Epithelial cell of esophagus (primary cell): Measurements from ENCODE around the gene TCAP.

Source experiments
- DNase-seq: peaks from one replicate; pipeline ENCODE4 v3.0.0; 2010; ENCODE audit warnings: low read depth
- H3K4me3 ChIP-seq: 2 replicates; pipeline ENCODE4 v1.5.1; 2011; ENCODE audit warnings: mild to moderate bottlenecking, low read length, control low read depth
- CTCF ChIP-seq: IDR thresholded peaks from 2 replicates; pipeline ENCODE4 v1.5.1; 2011; ENCODE audit warnings: low read depth, mild to moderate bottlenecking, low read length, control low read depth, inconsistent platforms; ENCODE audit not compliant: insufficient read depth; ENCODE audit errors: missing control alignments

TCAP gene

GRCh38 chr17:39663340-39663687, 1.8 kb upstream of the TCAP start:
- H3K4me3 ChIP-seq: no peak overlapping the region
- DNase-seq: no peak
- no peak for TF ChIP-seq CTCF

- TF ChIP-seq CTCF: no peak
- peak; percentile 15 for DNase-seq
- H3K4me3 ChIP-seq: no peak overlapping the region
Measured at GRCh38 chr17:39663688-39664580, 1.2 kb upstream of the TCAP start.

GRCh38 chr17:39665642-39666224, 584 bp downstream of the TCAP start:
- H3K4me3 ChIP-seq: no peak overlapping the region
- DNase-seq: peak; percentile 18
- peak; percentile 28 for TF ChIP-seq CTCF

- no peak overlapping the region for H3K4me3 ChIP-seq
- no peak for DNase-seq
- no peak for TF ChIP-seq CTCF
Measured at GRCh38 chr17:39666231-39666600, 1.1 kb downstream of the TCAP start.

GRCh38 chr17:39666601-39667261, 1.6 kb downstream of the TCAP start:
- H3K4me3 ChIP-seq: no peak overlapping the region
- no peak for TF ChIP-seq CTCF
- no peak for DNase-seq

GRCh38 chr17:39667262-39667944, 2.3 kb downstream of the TCAP start:
- TF ChIP-seq CTCF: no peak

More at GRCh38 chr17:39667262-39667944, 2.3 kb downstream of the TCAP start:
- no peak overlapping the region for H3K4me3 ChIP-seq
- DNase-seq: no peak
